GM20431 (cell line): ENCODE measurements around the gene CHAF1A.

Experiments used
- in situ Hi-C: fragments of 300-500 bp; cut with MseI, MboI; formaldehyde crosslinking; loops from one replicate; pipeline ENCODE4 v1.15.0; 2020; ENCODE audit warnings: low sequenced_read_pairs; ENCODE audit not compliant: unreplicated experiment

Gene CHAF1A

GRCh38 chr19:4376991-4377781, 25.3 kb upstream of the CHAF1A start:
- in situ Hi-C loops = no loop called here

- in situ Hi-C loops = no loop called here
These were observed 23.6 kb upstream of the CHAF1A start for GRCh38 chr19:4378886-4379285.

GRCh38 chr19:4379383-4380253, 22.8 kb upstream of the CHAF1A start:
- in situ Hi-C loops = no loop called here

GRCh38 chr19:4380254-4380727, 22.1 kb upstream of the CHAF1A start:
- in situ Hi-C loops = no loop called here

GRCh38 chr19:4385291-4386040, 17.0 kb upstream of the CHAF1A start:
- in situ Hi-C loops = no loop called here

- in situ Hi-C loops = no loop called here
These were observed 16.2 kb upstream of the CHAF1A start for GRCh38 chr19:4386041-4386782.

- in situ Hi-C loops = no loop called here
These were observed 13.9 kb upstream of the CHAF1A start for GRCh38 chr19:4388337-4389063.

GRCh38 chr19:4389064-4389375, 13.4 kb upstream of the CHAF1A start:
- in situ Hi-C loops = no loop called here

GRCh38 chr19:4389511-4390016, 12.9 kb upstream of the CHAF1A start:
- in situ Hi-C loops = no loop called here

- in situ Hi-C loops = no loop called here
These were observed 12.3 kb upstream of the CHAF1A start for GRCh38 chr19:4390017-4390566.

- in situ Hi-C loops = no loop called here
These were observed 11.7 kb upstream of the CHAF1A start for GRCh38 chr19:4390567-4391305.

GRCh38 chr19:4391306-4391693, 11.1 kb upstream of the CHAF1A start:
- in situ Hi-C loops = no loop called here

GRCh38 chr19:4391701-4392483, 10.5 kb upstream of the CHAF1A start:
- in situ Hi-C loops = no loop called here

- in situ Hi-C loops = no loop called here
These were observed 8.4 kb upstream of the CHAF1A start for GRCh38 chr19:4393947-4394590.

- in situ Hi-C loops = no loop called here
These were observed 5.3 kb upstream of the CHAF1A start for GRCh38 chr19:4396949-4397783.

- in situ Hi-C loops = no loop called here
These were observed 2.7 kb upstream of the CHAF1A start for GRCh38 chr19:4399812-4400134.
